ENCODE measurements around the gene GRAMD1B.

Gene GRAMD1B

DNA sequence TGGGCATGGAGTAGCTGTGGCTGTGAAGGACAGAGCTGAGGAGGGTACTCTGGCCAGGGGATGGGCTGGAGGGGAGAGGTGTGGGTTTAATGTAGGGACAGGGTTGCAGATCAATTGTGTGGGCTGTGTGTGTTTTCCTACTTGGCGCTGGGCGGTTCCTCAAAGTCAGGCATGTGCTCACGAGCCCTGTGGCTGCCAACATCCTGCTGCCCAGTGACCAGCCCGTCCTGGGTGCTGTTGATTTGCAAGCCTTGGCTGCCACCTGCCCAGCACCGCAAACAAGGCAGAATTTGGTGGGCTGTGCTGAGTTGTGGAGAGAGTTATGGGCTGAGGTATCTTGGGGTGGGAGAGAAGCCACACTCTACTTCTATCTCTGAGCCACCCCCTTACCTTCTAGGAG is 155.1 kb downstream of the GRAMD1B start:
- no peak for DNase-seq (ENCODE audit: low read depth)
- TF ChIP-seq CTCF (IDR thresholded peaks at IDR 0.05; ENCODE audit: low read length, missing control alignments) = no peak
- no peak overlapping the region for H3K4me3 ChIP-seq (replicated peaks; ENCODE audit: low read depth, low read length)

DNA sequence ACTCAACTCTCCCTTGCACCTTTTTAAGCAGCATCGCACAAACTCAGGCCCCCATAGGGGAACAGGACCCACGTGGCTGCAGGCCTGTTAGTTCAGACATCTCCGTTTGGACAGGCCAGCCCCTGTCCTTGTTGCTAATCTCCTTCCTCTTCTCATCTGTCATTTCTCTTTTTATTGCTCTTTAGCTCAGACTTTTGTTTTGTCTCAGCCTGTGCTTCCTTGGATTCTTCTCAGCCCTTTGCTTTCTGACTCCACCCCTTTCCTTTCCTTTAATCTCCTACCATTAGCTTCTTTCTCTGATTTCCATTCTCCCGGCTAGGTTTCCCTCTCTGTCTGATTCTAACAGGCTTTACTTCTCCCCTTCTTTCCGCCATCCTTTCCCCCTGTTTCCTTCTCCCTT is 155.6 kb downstream of the GRAMD1B start:
- no peak overlapping the region for H3K4me3 ChIP-seq (replicated peaks; ENCODE audit: low read depth, low read length)
- no peak for TF ChIP-seq CTCF (IDR thresholded peaks at IDR 0.05; ENCODE audit: low read length, missing control alignments)
- no peak for DNase-seq (ENCODE audit: low read depth)

GRCh38 chr11:123586568-123586967 is 156.5 kb downstream of the GRAMD1B start:
- no peak for TF ChIP-seq CTCF (IDR thresholded peaks at IDR 0.05; ENCODE audit: low read length, missing control alignments)
- DNase-seq (ENCODE audit: low read depth) = no peak
- no peak overlapping the region for H3K4me3 ChIP-seq (replicated peaks; ENCODE audit: low read depth, low read length)

GRCh38 chr11:123587044-123587443 is 157.0 kb downstream of the GRAMD1B start:
- H3K4me3 ChIP-seq (replicated peaks; ENCODE audit: low read depth, low read length) = no peak overlapping the region
- DNase-seq (ENCODE audit: low read depth) = no peak
- no peak for TF ChIP-seq CTCF (IDR thresholded peaks at IDR 0.05; ENCODE audit: low read length, missing control alignments)

DNA sequence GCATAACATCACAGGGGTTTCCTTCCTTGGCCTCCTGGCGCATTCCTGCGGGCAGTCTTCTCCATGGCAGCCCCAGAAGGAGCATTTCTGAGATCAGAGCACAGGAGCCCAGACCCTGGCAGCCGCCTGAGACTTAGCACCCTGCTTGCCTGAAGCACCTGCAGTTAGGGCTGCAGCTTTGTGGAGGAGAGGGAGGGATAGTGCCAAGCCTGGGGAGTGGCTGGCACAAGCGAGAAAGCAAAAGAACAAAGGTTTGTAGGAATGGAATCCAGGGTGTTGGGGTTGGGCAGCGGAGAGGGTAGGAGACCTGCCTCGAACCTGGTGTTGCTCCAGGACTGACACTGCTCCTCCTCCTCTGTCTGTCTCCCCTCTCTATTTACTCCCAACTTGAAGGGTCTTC is 157.5 kb downstream of the GRAMD1B start:
- TF ChIP-seq CTCF (IDR thresholded peaks at IDR 0.05; ENCODE audit: low read length, missing control alignments) = no peak
- no peak for DNase-seq (ENCODE audit: low read depth)
- H3K4me3 ChIP-seq (replicated peaks; ENCODE audit: low read depth, low read length) = no peak overlapping the region

GRCh38 chr11:123588117-123588863 is 158.2 kb downstream of the GRAMD1B start:
- no peak for TF ChIP-seq CTCF (IDR thresholded peaks at IDR 0.05; ENCODE audit: low read length, missing control alignments)
- DNase-seq (ENCODE audit: low read depth) = no peak
- no peak overlapping the region for H3K4me3 ChIP-seq (replicated peaks; ENCODE audit: low read depth, low read length)

- H3K4me3 ChIP-seq (replicated peaks; ENCODE audit: low read depth, low read length) = no peak overlapping the region
- no peak for TF ChIP-seq CTCF (IDR thresholded peaks at IDR 0.05; ENCODE audit: low read length, missing control alignments)
- DNase-seq (ENCODE audit: low read depth) = no peak
Observed at GRCh38 chr11:123588864-123589262, 158.8 kb downstream of the GRAMD1B start.
